Stimulated activated naive B cell treated with anti-CD40 and anti-IgM and Interleukin-4, amounts not matched to agents 10 μg/mL and 1 μg/mL and 100 μg/mL, for 72 hours (primary cell): ENCODE data around the gene ZNF441.
A peak's percentile ranks its signal among the peaks of the same experiment; 100 is the strongest.

Experiments
- ATAC-seq, 2 donors: fragments of 150-1000 bp; cut with Tn5 transposase; replicated peaks; 2 replicates each; pipeline ENCODE4 v1.10.0; 2021; ENCODE audit warnings: moderate library complexity in 1 of 2
- DNase-seq: peaks from one replicate; pipeline ENCODE4 v3.0.0; 2021
- H3K27ac Mint-ChIP-seq: one replicate; pipeline ENCODE4 v1.8.0; 2022; ENCODE audit warnings: mild to moderate bottlenecking, mixed read lengths
- H3K27me3 Mint-ChIP-seq, 2 donors: one replicate each; pipeline ENCODE4 v1.8.0; 2022; ENCODE audit warnings: mixed read lengths in 2 of 2
- H3K36me3 Mint-ChIP-seq, 2 donors: one replicate each; pipeline ENCODE4 v1.8.0; 2022; ENCODE audit warnings: mixed read lengths in 2 of 2, mild to moderate bottlenecking in 1 of 2
- H3K4me1 Mint-ChIP-seq, 2 donors: one replicate each; pipeline ENCODE4 v1.8.0; 2022; ENCODE audit warnings: mixed read lengths in 2 of 2, mild to moderate bottlenecking in 1 of 2
- H3K4me3 Mint-ChIP-seq, 2 donors: one replicate each; pipeline ENCODE4 v1.8.0; 2022; ENCODE audit warnings: mild to moderate bottlenecking in 2 of 2, mixed read lengths in 2 of 2, moderate library complexity in 1 of 2
- H3K9me3 Mint-ChIP-seq, 2 donors: one replicate each; pipeline ENCODE4 v1.8.0; 2022; ENCODE audit warnings: mixed read lengths in 2 of 2, mild to moderate bottlenecking in 1 of 2

ZNF441 gene

GRCh38 chr19:11766597-11767591, at the start of gene ZNF441:
Gene ZNF441, plus strand, starts transcription at chr19:11767000. Its CDS starts 194 bp downstream, at chr19:11767194.
- peaks cover 13 to 16% of the 10 kb centered on the region in 2 donors for H3K4me1 Mint-ChIP-seq
- ATAC-seq (peak; percentile 95 to 96), DNase-seq (peak; percentile 94)
- peak within 1 kb of the TSS; percentile 96 to 100 for H3K4me3 Mint-ChIP-seq
- no peaks in the 10 kb centered on the region for H3K27me3 Mint-ChIP-seq
- H3K27ac Mint-ChIP-seq: peak within 1 kb of the TSS; percentile 100
- peaks cover 15 to 37% of the 10 kb centered on the region in 2 donors for H3K36me3 Mint-ChIP-seq
- peaks cover 21 to 24% of the 10 kb centered on the region in 2 donors for H3K9me3 Mint-ChIP-seq

DNA sequence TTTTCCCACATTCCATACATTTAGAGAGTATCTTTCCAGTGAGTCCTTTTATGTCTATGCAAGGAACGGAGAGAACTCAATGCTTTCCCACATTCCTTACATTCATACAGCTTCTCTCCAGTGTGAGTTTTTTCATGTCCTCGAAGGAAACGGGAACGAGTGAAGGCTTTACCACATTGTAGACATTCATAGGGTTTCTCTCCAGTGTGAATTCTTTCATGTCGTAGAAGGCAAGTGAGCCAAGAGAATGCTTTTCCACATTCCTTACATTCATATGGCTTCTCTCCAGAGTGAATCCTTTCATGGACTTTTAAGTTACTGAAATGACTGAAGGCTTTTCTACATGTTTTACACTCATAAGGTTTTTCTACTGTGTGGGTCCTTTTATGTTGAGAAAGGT, 45.1 kb upstream of the ZNF441 start:
- H3K27ac Mint-ChIP-seq: no peak overlapping the region
- H3K9me3 Mint-ChIP-seq: peaks cover 11 to 22% of the 10 kb centered on the region in 2 donors
- H3K4me1 Mint-ChIP-seq: no peaks in the 10 kb centered on the region
- H3K36me3 Mint-ChIP-seq: peaks cover 50 to 55% of the 10 kb centered on the region in 2 donors
- ATAC-seq (no peak), DNase-seq (no peak)
- H3K4me3 Mint-ChIP-seq: no peak overlapping the region
- no peaks in the 10 kb centered on the region for H3K27me3 Mint-ChIP-seq

DNA sequence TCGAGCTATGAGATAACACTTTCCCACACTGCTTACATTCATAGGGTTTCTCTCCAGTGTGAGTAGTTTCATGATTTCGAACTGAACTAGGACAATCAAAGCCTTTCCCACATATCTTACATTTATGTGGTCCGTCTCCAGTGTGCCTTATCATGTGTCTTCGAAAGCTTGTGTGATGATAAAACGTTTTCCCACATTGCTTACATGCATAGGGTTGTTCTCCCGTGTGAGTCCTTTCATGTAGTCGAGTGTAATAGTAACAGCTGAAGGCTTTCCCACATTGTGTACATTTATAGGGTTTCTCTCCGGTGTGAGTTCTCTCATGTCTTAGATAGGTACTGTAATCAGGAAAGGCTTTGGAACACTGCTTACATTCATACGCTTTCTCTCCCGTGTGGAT, 44.4 kb upstream of the ZNF441 start:
- no peak overlapping the region for H3K27ac Mint-ChIP-seq
- H3K9me3 Mint-ChIP-seq: peaks cover 11 to 22% of the 10 kb centered on the region in 2 donors
- H3K36me3 Mint-ChIP-seq: peaks cover 50 to 55% of the 10 kb centered on the region in 2 donors
- H3K4me3 Mint-ChIP-seq: no peak overlapping the region
- no peak for DNase-seq
- no peak for ATAC-seq
- H3K4me1 Mint-ChIP-seq: no peaks in the 10 kb centered on the region
- no peaks in the 10 kb centered on the region for H3K27me3 Mint-ChIP-seq

- H3K27ac Mint-ChIP-seq: no peak overlapping the region
- ATAC-seq: no peak
- H3K4me3 Mint-ChIP-seq: no peak overlapping the region
- peaks cover 3 to 4% of the 10 kb centered on the region in 2 donors for H3K4me1 Mint-ChIP-seq
- peaks cover 0 to 2% of the 10 kb centered on the region in 2 donors for H3K9me3 Mint-ChIP-seq
- H3K36me3 Mint-ChIP-seq: peaks cover 14 to 21% of the 10 kb centered on the region in 2 donors
- DNase-seq: no peak
- H3K27me3 Mint-ChIP-seq: no peaks in the 10 kb centered on the region
Measured at GRCh38 chr19:11729586-11729985, 37.2 kb upstream of the ZNF441 start.

GRCh38 chr19:11735375-11735774, 31.4 kb upstream of the ZNF441 start:
- Mint-ChIP-seq H3K9me3 (no peaks in the 10 kb centered on the region), H3K27me3 (no peaks in the 10 kb centered on the region), H3K4me1 (peaks cover 18 to 32% of the 10 kb centered on the region in 2 donors), H3K4me3 (no peak overlapping the region), H3K36me3 (peaks cover 9 to 10% of the 10 kb centered on the region in 2 donors), H3K27ac (no peak overlapping the region)
- ATAC-seq (no peak), DNase-seq (no peak)

- Mint-ChIP-seq H3K27ac (no peak overlapping the region), H3K4me3 (peak overlapping the region; percentile 75 to 98), H3K9me3 (no peaks in the 10 kb centered on the region), H3K36me3 (peaks cover 7 to 10% of the 10 kb centered on the region in 2 donors), H3K4me1 (peaks cover 18 to 32% of the 10 kb centered on the region in 2 donors), H3K27me3 (no peaks in the 10 kb centered on the region)
- DNase-seq: peak; percentile 71
- ATAC-seq: peak; percentile 46 to 61
Measured at GRCh38 chr19:11736696-11737095, 30.1 kb upstream of the ZNF441 start.

GRCh38 chr19:11737964-11738745, 28.6 kb upstream of the ZNF441 start:
- peak overlapping the region; percentile 96 for H3K27ac Mint-ChIP-seq
- H3K9me3 Mint-ChIP-seq: no peaks in the 10 kb centered on the region
- DNase-seq: peak; percentile 62
- ATAC-seq: peak; percentile 57 to 60
- H3K36me3 Mint-ChIP-seq: peaks cover 4 to 7% of the 10 kb centered on the region in 2 donors
- H3K4me3 Mint-ChIP-seq: peak overlapping the region; percentile 98 to 99
- no peaks in the 10 kb centered on the region for H3K27me3 Mint-ChIP-seq
- peaks cover 18 to 28% of the 10 kb centered on the region in 2 donors for H3K4me1 Mint-ChIP-seq

DNA sequence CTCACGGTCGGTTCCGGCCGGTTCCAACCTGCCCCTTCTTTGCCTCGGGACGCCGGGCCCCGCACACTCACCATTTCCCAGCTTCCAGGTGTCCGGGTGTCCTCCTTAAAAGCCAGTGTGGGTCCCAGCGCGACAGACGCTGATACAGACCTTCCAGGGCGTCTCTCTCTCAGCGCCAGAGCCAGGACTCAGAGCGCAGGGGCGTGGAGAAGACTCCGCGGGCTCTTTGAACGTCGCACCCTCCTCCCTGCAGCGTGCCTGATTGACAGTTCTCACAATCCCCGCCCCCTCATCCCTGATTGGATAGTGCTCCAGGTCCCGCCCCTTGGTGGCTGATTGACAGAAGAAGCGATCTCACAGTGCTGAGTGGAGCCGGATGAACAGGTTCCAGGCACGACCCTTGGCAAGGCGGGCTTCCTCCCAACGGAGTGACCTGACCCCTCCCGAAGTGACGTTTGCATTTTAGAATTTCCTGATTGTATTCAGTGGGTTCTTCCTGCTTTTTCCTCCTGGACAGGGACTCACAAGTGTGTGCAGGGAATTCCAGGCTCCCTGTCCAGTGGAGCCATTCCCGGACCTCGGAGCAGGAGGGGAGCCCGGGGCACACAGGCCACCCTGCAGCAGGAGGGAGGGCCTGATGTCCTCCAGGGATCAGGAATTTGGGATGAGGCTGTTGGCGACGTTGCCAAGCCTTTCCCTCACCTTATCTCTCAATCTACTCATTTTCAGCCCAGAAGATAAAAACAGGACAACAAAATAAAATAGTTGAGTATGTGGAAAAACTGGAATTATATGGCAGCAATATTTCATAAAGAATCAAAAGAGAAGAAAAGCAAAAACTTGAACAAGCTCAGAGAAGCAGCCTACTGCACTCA, 27.8 kb upstream of the ZNF441 start, which contains the start of gene ZNF823:
ZNF823 (minus strand) TSS at position 201 of the 875 bp plus-strand sequence; CDS start at position 74, 127 bp downstream.
- peaks cover 4 to 7% of the 10 kb centered on the region in 2 donors for H3K36me3 Mint-ChIP-seq
- peak; percentile 91 to 92 for ATAC-seq
- H3K4me3 Mint-ChIP-seq: peak within 1 kb of the TSS; percentile 98 to 99
- no peaks in the 10 kb centered on the region for H3K9me3 Mint-ChIP-seq
- H3K4me1 Mint-ChIP-seq: peaks cover 18 to 28% of the 10 kb centered on the region in 2 donors
- no peaks in the 10 kb centered on the region for H3K27me3 Mint-ChIP-seq
- DNase-seq: peak; percentile 95
- peak within 1 kb of the TSS; percentile 96 for H3K27ac Mint-ChIP-seq

DNA sequence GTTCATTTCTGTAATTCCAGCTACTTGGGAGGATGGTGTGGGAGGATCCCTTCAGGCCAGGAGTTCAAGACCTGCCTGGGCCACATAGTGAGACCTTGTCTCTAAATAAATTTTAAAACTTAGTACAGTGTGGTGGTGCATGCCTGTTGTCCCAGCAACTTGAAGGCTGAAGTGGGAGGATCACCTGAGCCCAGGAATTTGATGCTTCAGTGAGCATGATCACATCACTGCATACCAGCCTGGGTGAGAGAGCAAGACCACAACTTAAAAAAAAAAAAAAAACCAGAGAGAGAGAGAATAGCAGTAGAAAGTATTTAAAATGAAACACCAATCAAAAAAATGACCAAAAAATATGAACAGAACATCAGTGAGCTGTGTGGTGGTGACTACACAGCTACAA, 20.9 kb upstream of the ZNF441 start:
- peaks cover 5 to 7% of the 10 kb centered on the region in 2 donors for H3K36me3 Mint-ChIP-seq
- H3K27ac Mint-ChIP-seq: no peak overlapping the region
- H3K4me3 Mint-ChIP-seq: no peak overlapping the region
- DNase-seq (no peak), ATAC-seq (no peak)
- H3K9me3 Mint-ChIP-seq: peaks cover 12 to 21% of the 10 kb centered on the region in 2 donors
- H3K27me3 Mint-ChIP-seq: peaks cover 6 to 15% of the 10 kb centered on the region in 2 donors
- no peaks in the 10 kb centered on the region for H3K4me1 Mint-ChIP-seq

DNA sequence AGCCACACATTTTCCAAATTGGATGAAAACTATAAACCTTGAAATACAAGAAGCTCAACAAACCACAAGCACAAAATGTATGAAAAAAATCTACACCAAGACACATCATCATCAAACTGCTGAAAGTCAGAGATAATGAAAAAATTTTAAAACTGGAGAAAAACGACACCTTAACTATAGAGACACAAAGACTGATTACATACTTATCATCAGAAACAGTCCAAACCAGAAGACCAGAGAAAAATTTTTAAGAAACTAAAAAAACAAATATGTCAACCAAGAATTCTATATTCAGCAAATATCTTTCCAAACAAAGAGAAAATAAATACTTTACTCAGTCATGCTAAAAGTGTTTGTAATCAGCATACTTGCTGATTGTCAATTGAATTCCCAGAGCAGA, 19.5 kb upstream of the ZNF441 start:
- Mint-ChIP-seq H3K27me3 (peaks cover 13 to 27% of the 10 kb centered on the region in 2 donors), H3K36me3 (peaks cover 5 to 10% of the 10 kb centered on the region in 2 donors), H3K4me3 (no peak overlapping the region), H3K27ac (no peak overlapping the region), H3K9me3 (peaks cover 16 to 21% of the 10 kb centered on the region in 2 donors), H3K4me1 (no peaks in the 10 kb centered on the region)
- ATAC-seq: no peak
- no peak for DNase-seq

DNA sequence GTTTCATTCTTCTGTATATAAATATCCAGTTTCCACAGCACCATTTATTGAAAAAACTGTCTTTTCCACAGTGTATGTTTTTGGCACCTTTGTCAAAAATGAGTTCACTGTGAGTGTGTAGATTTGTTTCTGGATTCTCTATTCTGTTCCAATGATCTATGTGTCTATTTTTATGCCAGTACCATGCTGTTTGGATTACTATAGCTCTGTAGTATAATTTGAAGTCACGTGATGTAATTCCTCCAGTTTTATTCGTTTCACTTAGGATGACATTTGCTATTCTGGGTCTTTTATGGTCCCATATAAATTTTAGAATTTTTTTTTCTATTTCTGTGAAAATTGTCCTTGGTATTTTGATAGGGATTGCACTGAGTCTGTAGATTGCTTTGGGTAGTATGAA, 17.0 kb upstream of the ZNF441 start:
- H3K9me3 Mint-ChIP-seq: peaks cover 23 to 26% of the 10 kb centered on the region in 2 donors
- DNase-seq: no peak
- no peak overlapping the region for H3K27ac Mint-ChIP-seq
- no peaks in the 10 kb centered on the region for H3K4me1 Mint-ChIP-seq
- H3K4me3 Mint-ChIP-seq: no peak overlapping the region
- no peak for ATAC-seq
- H3K27me3 Mint-ChIP-seq: peaks cover 27 to 50% of the 10 kb centered on the region in 2 donors
- H3K36me3 Mint-ChIP-seq: peaks cover 8 to 15% of the 10 kb centered on the region in 2 donors

- H3K4me3 Mint-ChIP-seq: no peak overlapping the region
- peaks cover 7 to 14% of the 10 kb centered on the region in 2 donors for H3K36me3 Mint-ChIP-seq
- ATAC-seq (no peak), DNase-seq (no peak)
- H3K27ac Mint-ChIP-seq: no peak overlapping the region
- peaks cover 27 to 48% of the 10 kb centered on the region in 2 donors for H3K27me3 Mint-ChIP-seq
- peaks cover 25 to 29% of the 10 kb centered on the region in 2 donors for H3K9me3 Mint-ChIP-seq
- no peaks in the 10 kb centered on the region for H3K4me1 Mint-ChIP-seq
Measured at GRCh38 chr19:11752244-11752736, 14.5 kb upstream of the ZNF441 start.

- H3K27me3 Mint-ChIP-seq: peaks cover 24 to 44% of the 10 kb centered on the region in 2 donors
- H3K9me3 Mint-ChIP-seq: peaks cover 21% of the 10 kb centered on the region in 2 donors
- no peak overlapping the region for H3K4me3 Mint-ChIP-seq
- H3K27ac Mint-ChIP-seq: no peak overlapping the region
- no peak for DNase-seq
- peaks cover 7 to 13% of the 10 kb centered on the region in 2 donors for H3K36me3 Mint-ChIP-seq
- no peak for ATAC-seq
- H3K4me1 Mint-ChIP-seq: no peaks in the 10 kb centered on the region
Measured at GRCh38 chr19:11754663-11755062, 12.1 kb upstream of the ZNF441 start.
